PFSK-1 (cell line): ENCODE results near the gene PVALB.

Experiments used
- FOXP2 ChIP-seq: optimal IDR thresholded peaks from 2 replicates; pipeline ENCODE3; 2011; ENCODE audit warnings: borderline replicate concordance, control low read depth, inconsistent platforms; ENCODE audit not compliant: insufficient read depth; ENCODE audit errors: extremely low read length, extremely low read depth
- POLR2AphosphoS5 ChIP-seq: IDR thresholded peaks from 2 replicates; pipeline ENCODE4 v1.6.1; 2012; ENCODE audit warnings: low read depth, mild to moderate bottlenecking, control low read depth, low read length, moderate library complexity
- SIN3A ChIP-seq: IDR thresholded peaks from 2 replicates; pipeline ENCODE4 v1.6.1; 2012; ENCODE audit warnings: mild to moderate bottlenecking, low read length, moderate library complexity, borderline replicate concordance; ENCODE audit not compliant: insufficient read depth
- TAF1 ChIP-seq: IDR thresholded peaks from 2 replicates; pipeline ENCODE4 v1.6.1; 2012; ENCODE audit warnings: low read length, control low read depth, borderline replicate concordance; ENCODE audit not compliant: insufficient read depth

DNA sequence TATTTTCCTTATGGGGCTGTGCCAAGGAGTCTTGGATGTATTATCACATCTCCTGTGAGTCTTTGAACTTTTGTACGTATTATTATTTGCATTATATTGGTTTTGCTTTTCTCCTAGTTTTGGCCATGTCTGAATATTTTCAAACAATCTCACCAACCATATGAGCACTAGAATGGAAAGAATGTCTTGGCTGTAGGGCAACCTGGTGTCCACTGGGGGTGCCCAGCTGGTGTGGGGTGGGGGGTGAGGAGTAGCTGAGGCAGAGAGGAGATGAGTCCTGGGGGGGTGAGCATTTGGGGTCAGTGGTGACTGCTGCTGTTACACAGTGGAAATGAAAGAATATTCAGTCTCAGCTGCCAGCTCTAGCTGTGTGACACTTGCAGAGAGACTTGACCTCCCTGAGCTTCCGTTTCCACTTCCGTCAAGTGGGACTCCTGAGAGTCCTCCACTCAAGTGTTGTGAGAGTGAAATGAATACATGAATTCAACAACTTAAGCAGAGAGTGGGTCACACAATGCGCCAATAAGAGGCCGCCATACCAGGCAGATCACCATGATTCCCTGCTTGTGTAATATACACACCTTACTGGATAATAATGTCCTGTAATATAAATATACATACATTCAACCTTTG is 12.7 kb upstream of the PVALB start:
- TF ChIP-seq POLR2AphosphoS5 (no peak), TAF1 (no peak), FOXP2 (no peak), SIN3A (no peak)
